K562 (cell line): Measurements from ENCODE around the gene DAB1. TPM values are rescaled to one million over a fixed set of nuclear protein-coding genes. Genes with fewer than 3 reads are reported as not detected.

ENCODE experiments used
- ATAC-seq: fragments of 200-7000 bp; cut with Tn5 transposase; 3 replicates; pipeline ENCODE4 v1.9.1; 2020; ENCODE audit warnings: moderate library complexity
- BruUV-seq: library from RNA; stranded (reverse); fragments of 400-500 nt; replicated peaks from 2 replicates; lab custom pipeline; 2021; lab: Mats Ljungman, UMichigan
- CTCF ChIA-PET: fragments of 300-600 bp; formaldehyde crosslinking; extraction: SDS; loops from one replicate; lab custom pipeline; 2021; ENCODE audit warnings: low intra/inter-chr PET ratio; lab: Yijun Ruan, JAX
- POLR2A ChIA-PET: fragments of 300-600, 350-650 bp; sonication (Branson Sonifier 250); formaldehyde crosslinking; extraction: SDS; loops from one replicate; lab custom pipeline; 2021; ENCODE audit warnings: antibody characterized with exemption, inconsistent platforms; lab: Yijun Ruan, JAX
- DNase-seq, 4 experiments: peaks; one replicate each; pipeline versions ENCODE4 v3.0.0 to v3.0.0-alpha.2; 2011 to 2018; ENCODE audit warnings: low spot score in 3 of 4, mixed read lengths in 3 of 4; ENCODE audit errors: extremely low read depth in 1 of 4
- FAIRE-seq: peaks from 2 replicates; lab custom pipeline; 2011; peaks lifted over from hg19 to GRCh38; lab: Jason Lieb, UNC
- H2AFZ ChIP-seq: 2 replicates; pipeline ENCODE4 v1.6.0; 2011; ENCODE audit warnings: low read depth, low read length, control low read depth, inconsistent platforms
- H3K27ac ChIP-seq: fragments of 200-600 bp; 3 replicates; pipeline ENCODE4 v1.8.0; 2011; ENCODE audit warnings: low read depth, mild to moderate bottlenecking, control low read depth, inconsistent platforms, low read length, moderate library complexity, mixed read lengths; ENCODE audit errors: extremely low read depth
- H3K27me3 ChIP-seq, 2 experiments: fragments of 300-600 bp in 1 of 2; 2 replicates in 1 of 2; 3 replicates in 1 of 2; pipeline versions ENCODE4 v1.6.0 to v1.8.0; 2011; ENCODE audit warnings: inconsistent platforms in 2 of 2, low read length in 2 of 2, mild to moderate bottlenecking in 1 of 2, mixed read lengths in 1 of 2, moderate library complexity in 1 of 2; ENCODE audit not compliant: control insufficient read depth in 2 of 2, insufficient read depth in 2 of 2
- H3K36me3 ChIP-seq: fragments of 300-600 bp; 3 replicates; pipeline ENCODE4 v1.8.0; 2011; ENCODE audit warnings: mild to moderate bottlenecking, low read length, inconsistent platforms; ENCODE audit not compliant: control insufficient read depth, insufficient read depth
- H3K4me1 ChIP-seq, 2 experiments: fragments of 200-600 bp in 1 of 2; replicated peaks in 1 of 2; 2 replicates in 1 of 2; 3 replicates in 1 of 2; pipeline versions ENCODE4 v1.5.1 to v1.8.0; 2011; ENCODE audit warnings: inconsistent platforms in 2 of 2, low read length in 2 of 2, mild to moderate bottlenecking in 1 of 2, mixed read lengths in 1 of 2, moderate library complexity in 1 of 2; ENCODE audit not compliant: control insufficient read depth in 2 of 2, insufficient read depth in 2 of 2
- H3K4me2 ChIP-seq: 2 replicates; pipeline ENCODE4 v1.6.1; 2011; ENCODE audit warnings: low read length, control low read depth, inconsistent platforms, mixed read lengths; ENCODE audit not compliant: insufficient read depth
- H3K4me3 ChIP-seq: fragments of 200-600 bp; sonication (generic), shearing (Covaris generic); 2 replicates; pipeline ENCODE4 v1.5.1; 2016; ENCODE audit warnings: control low read depth, inconsistent platforms
- H3K79me2 ChIP-seq: fragments of 200-600 bp; 3 replicates; pipeline ENCODE4 v1.8.0; 2011; ENCODE audit warnings: low read length, inconsistent platforms; ENCODE audit not compliant: control insufficient read depth, insufficient read depth
- H3K9ac ChIP-seq, 2 experiments: 2 replicates each; pipeline versions ENCODE4 v1.6.0 to v1.6.1; 2011; ENCODE audit warnings: low read depth in 2 of 2, low read length in 2 of 2, control low read depth in 1 of 2, inconsistent platforms in 1 of 2, mild to moderate bottlenecking in 1 of 2, mixed read lengths in 1 of 2; ENCODE audit not compliant: insufficient read depth in 1 of 2
- H3K9me1 ChIP-seq: one replicate; pipeline ENCODE4 v1.6.0; 2011; ENCODE audit warnings: inconsistent platforms, mild to moderate bottlenecking, low read length, moderate library complexity; ENCODE audit not compliant: control insufficient read depth, insufficient read depth
- H3K9me3 ChIP-seq: replicated peaks from 2 replicates; pipeline ENCODE4 v1.5.1; 2011; ENCODE audit warnings: low read depth, low read length, inconsistent platforms; ENCODE audit not compliant: control insufficient read depth, insufficient read depth
- H4K20me1 ChIP-seq: replicated peaks from 2 replicates; pipeline ENCODE4 v1.6.1; 2011; ENCODE audit warnings: low read length, inconsistent platforms, mixed read lengths; ENCODE audit not compliant: control insufficient read depth, insufficient read depth
- FOXA1 ChIP-seq: fragments of 450-650 bp; IDR thresholded peaks from 2 replicates; pipeline ENCODE4 v1.6.1; 2016; ENCODE audit warnings: mild to moderate bottlenecking, borderline replicate concordance
- THAP12 ChIP-seq: fragments of 250-450 bp; sonication (Bioruptor Pico); IDR thresholded peaks from 2 replicates; pipeline ENCODE4 v1.9.0; 2021; ENCODE audit warnings: mild to moderate bottlenecking, inconsistent platforms
- WHSC1 ChIP-seq: IDR thresholded peaks from one replicate; pipeline ENCODE4 v1.6.1; 2012; ENCODE audit warnings: low read length, control low read depth, inconsistent platforms
- ZNF224 ChIP-seq: sonication (generic); formaldehyde crosslinking; IDR thresholded peaks from 2 replicates; pipeline ENCODE4 v1.8.0; 2022; ENCODE audit warnings: mild to moderate bottlenecking, missing genetic modification reagents
- ZNF354B ChIP-seq: fragments of 250-450 bp; sonication (Bioruptor Pico); IDR thresholded peaks from 2 replicates; pipeline ENCODE4 v1.4.0; 2020
- WGBS: fragments of 100-300 bp; shearing (Covaris generic); methylation state at CpG from one replicate; pipeline ENCODE4 v1.1.6; 2016; ENCODE audit warnings: low coverage, mixed read lengths; ENCODE audit not compliant: insufficient coverage; ENCODE audit errors: missing lambda C conversion rate; 5-methylcytosine and 5-hydroxymethylcytosine counted together
- in situ Hi-C: fragments of 300-500 bp; cut with MboI; formaldehyde crosslinking; loops from 4 replicates; pipeline ENCODE4 v1.15.0; 2018; ENCODE audit warnings: inconsistent platforms, mixed read lengths
- intact Hi-C: fragments of 100-400 bp; cut with micrococcal nuclease; formaldehyde crosslinking; loops from 2 replicates; pipeline ENCODE4 v1.14.2; 2022
- polyA plus RNA-seq, 8 experiments: library from polyadenylated mRNA; depleted of rRNA in 4 of 8; stranded (reverse) in 5 of 8; unstranded in 3 of 8; fragments of >200 nt; fragmentation: Nextera tagmentation in 2 of 8; fragmentation: Illumina TruSeq in 1 of 8; extraction: Ambion mirVana in 2 of 8; extraction: Trizol in 1 of 8; gene quantifications; 2 replicates each; pipeline versions ENCODE4 v1.2.1 to v1.2.3, GENCODE V29; 2011 to 2014; ENCODE audit warnings: inconsistent platforms in 1 of 8, missing spikeins in 1 of 8
- total RNA-seq, 7 experiments: library from RNA; depleted of rRNA in 6 of 7; stranded (reverse); fragments of >200 nt in 6 of 7; fragmentation: Illumina TruSeq in 2 of 7; extraction: Trizol in 2 of 7; gene quantifications; 2 replicates each; pipeline versions ENCODE4 v1.2.1 to v1.2.3, GENCODE V29; 2011 to 2021; ENCODE audit warnings: low replicate concordance in 1 of 7
- TF ChIP-seq, protein P1 (sequence below): IDR thresholded peaks from 2 replicates; pipeline ENCODE4 v1.6.1; 2011; ENCODE audit not compliant: insufficient read length; ENCODE audit errors: extremely low read depth
- TF ChIP-seq, protein P2 (sequence below): fragments of 450-650 bp; IDR thresholded peaks from 2 replicates; pipeline ENCODE4 v1.7.1; 2018; ENCODE audit warnings: mild to moderate bottlenecking, low read depth; ENCODE audit not compliant: partially characterized antibody

DAB1 gene
- total and polyA plus RNA-seq, 9 of the 15 experiments (the other 6 are each of a cell fraction or from before 2014, with no cell fraction given), result not detected

GRCh38 chr1:57300186-57300585 lies 123.7 kb downstream of the DAB1 start:
- FAIRE-seq, result no peak
- H3K79me2 ChIP-seq, result no peaks in the 10 kb centered on the region
- POLR2A ChIA-PET, result interaction anchor here (0.7 kb wide), 1 partner anchor 514 kb away, joined by 3 read pairs; no protein-coding TSS in a partner anchor
- no peak overlapping the region for H3K27ac ChIP-seq
- no peak overlapping the region for H3K4me3 ChIP-seq
- H3K27me3 ChIP-seq, result no peaks in the 10 kb centered on the region
- no peak overlapping the region for H2AFZ ChIP-seq
- ATAC-seq, result no peak
- no peaks in the 10 kb centered on the region for H3K9me1 ChIP-seq
- no peak overlapping the region for H3K9ac ChIP-seq
- CTCF ChIA-PET, result no interaction called here
- intact Hi-C loops (no loop called here), in situ Hi-C loops (no loop called here)
- H3K9me3 ChIP-seq, result no peaks in the 10 kb centered on the region
- BruUV-seq, result no TSS peak
- H3K36me3 ChIP-seq, result no peaks in the 10 kb centered on the region
- H4K20me1 ChIP-seq, result 0 out of 2 replicates have a peak, but pooled peaks cover 3% of the 10 kb centered on the region
- DNase-seq, result no peak
- no peak overlapping the region for H3K4me2 ChIP-seq
- 11% methylated on average over 2 of the region's 2 CpGs for WGBS
- no peak for TF ChIP-seq ZNF224 (CRISPR knock-in tag)
- TF ChIP-seq, protein P1, sequence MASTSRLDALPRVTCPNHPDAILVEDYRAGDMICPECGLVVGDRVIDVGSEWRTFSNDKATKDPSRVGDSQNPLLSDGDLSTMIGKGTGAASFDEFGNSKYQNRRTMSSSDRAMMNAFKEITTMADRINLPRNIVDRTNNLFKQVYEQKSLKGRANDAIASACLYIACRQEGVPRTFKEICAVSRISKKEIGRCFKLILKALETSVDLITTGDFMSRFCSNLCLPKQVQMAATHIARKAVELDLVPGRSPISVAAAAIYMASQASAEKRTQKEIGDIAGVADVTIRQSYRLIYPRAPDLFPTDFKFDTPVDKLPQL, result no peak
- TF ChIP-seq, protein P2, sequence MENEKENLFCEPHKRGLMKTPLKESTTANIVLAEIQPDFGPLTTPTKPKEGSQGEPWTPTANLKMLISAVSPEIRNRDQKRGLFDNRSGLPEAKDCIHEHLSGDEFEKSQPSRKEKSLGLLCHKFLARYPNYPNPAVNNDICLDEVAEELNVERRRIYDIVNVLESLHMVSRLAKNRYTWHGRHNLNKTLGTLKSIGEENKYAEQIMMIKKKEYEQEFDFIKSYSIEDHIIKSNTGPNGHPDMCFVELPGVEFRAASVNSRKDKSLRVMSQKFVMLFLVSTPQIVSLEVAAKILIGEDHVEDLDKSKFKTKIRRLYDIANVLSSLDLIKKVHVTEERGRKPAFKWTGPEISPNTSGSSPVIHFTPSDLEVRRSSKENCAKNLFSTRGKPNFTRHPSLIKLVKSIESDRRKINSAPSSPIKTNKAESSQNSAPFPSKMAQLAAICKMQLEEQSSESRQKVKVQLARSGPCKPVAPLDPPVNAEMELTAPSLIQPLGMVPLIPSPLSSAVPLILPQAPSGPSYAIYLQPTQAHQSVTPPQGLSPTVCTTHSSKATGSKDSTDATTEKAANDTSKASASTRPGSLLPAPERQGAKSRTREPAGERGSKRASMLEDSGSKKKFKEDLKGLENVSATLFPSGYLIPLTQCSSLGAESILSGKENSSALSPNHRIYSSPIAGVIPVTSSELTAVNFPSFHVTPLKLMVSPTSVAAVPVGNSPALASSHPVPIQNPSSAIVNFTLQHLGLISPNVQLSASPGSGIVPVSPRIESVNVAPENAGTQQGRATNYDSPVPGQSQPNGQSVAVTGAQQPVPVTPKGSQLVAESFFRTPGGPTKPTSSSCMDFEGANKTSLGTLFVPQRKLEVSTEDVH, result no peak
- TF ChIP-seq ZNF354B (CRISPR knock-in tag), result no peak
- no peak for TF ChIP-seq THAP12 (CRISPR knock-in tag)
- no peak for TF ChIP-seq WHSC1
- no peak for TF ChIP-seq FOXA1
- H3K4me1 ChIP-seq, result no peaks in the 10 kb centered on the region
